Right kidney (tissue), 9 donors: ENCODE measurements around the gene TRIM51.
"Not testable (repeated sequence)": the region's sequence is repeated elsewhere in the genome, so short reads cannot be mapped to it uniquely, and the experiment has no call there.

ENCODE experiments used
- DNase-seq: peaks from one replicate; pipeline ENCODE4 v3.0.0-alpha.2; 2016
- long read RNA-seq, 8 donors: transcript quantifications; one replicate each; lab custom pipeline, GENCODE V29; 2026

The TRIM51 gene, protein sequence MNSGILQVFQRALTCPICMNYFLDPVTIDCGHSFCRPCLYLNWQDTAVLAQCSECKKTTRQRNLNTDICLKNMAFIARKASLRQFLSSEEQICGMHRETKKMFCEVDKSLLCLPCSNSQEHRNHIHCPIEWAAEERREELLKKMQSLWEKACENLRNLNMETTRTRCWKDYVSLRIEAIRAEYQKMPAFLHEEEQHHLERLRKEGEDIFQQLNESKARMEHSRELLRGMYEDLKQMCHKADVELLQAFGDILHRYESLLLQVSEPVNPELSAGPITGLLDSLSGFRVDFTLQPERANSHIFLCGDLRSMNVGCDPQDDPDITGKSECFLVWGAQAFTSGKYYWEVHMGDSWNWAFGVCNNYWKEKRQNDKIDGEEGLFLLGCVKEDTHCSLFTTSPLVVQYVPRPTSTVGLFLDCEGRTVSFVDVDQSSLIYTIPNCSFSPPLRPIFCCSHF
- long read RNA-seq, donor 1, result 0 reads
- long read RNA-seq, donor 2, result 0 reads
- long read RNA-seq, donor 3, result 0 reads
- long read RNA-seq, donor 4, result 0 reads
- long read RNA-seq, donor 5, result 0 reads
- long read RNA-seq, donor 6, result 0 reads
- long read RNA-seq, donor 7, result 0 reads
- long read RNA-seq, donor 8, result 0 reads

- DNase-seq, result not testable (repeated sequence)
These were observed at the start of gene TRIM51 for GRCh38 chr11:55882997-55883396. Gene TRIM51, plus strand, starts transcription at chr11:55883297. Its CDS starts 2,132 bp downstream, at chr11:55885429.

DNA sequence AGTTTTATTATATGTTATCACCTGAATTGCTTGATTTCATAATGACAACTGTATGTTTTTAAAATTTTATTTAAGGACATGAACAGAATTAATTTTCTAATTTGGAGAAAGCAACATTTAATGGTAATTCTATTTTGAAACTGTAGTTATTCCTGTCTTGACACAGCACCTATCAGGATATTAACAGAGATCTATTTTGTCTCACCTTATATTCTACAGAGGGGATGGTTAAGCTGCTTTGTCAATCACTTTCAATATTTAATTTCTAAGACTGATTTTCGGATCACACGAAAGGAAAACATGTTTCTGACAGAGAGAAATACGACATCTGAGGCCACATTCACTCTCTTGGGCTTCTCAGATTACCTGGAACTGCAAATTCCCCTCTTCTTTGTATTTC, 44.6 kb upstream of the TRIM51 start, which contains the start of gene OR5D16:
Gene OR5D16, plus strand, starts transcription at position 301 of the 400 bp plus-strand sequence. Its CDS starts 0 bp downstream, at position 301.
- DNase-seq, result no peak

DNA sequence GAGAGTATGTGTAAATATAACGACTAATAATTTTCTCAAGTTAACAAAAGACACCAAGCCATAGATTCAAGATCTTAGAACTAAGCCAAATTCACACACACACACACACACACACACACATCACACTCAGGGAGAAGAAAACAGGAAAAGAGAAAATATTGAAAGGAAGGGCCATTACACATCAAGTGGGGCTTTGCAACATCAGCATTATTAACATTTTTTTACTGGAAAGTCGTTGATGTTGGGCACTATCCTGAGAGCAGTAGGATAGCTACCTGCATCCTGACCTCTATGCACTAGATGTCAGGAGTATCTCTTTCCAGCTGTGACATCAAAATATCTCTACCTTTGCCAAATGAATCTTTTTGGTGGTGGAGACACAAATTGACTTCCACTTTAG, 35.6 kb upstream of the TRIM51 start:
- DNase-seq, result no peak

GRCh38 chr11:55849037-55849436, 34.1 kb upstream of the TRIM51 start:
- no peak for DNase-seq

- no peak for DNase-seq
These were observed 31.0 kb upstream of the TRIM51 start for GRCh38 chr11:55852141-55852540.

GRCh38 chr11:55854704-55855103, 28.4 kb upstream of the TRIM51 start:
- no peak for DNase-seq

DNA sequence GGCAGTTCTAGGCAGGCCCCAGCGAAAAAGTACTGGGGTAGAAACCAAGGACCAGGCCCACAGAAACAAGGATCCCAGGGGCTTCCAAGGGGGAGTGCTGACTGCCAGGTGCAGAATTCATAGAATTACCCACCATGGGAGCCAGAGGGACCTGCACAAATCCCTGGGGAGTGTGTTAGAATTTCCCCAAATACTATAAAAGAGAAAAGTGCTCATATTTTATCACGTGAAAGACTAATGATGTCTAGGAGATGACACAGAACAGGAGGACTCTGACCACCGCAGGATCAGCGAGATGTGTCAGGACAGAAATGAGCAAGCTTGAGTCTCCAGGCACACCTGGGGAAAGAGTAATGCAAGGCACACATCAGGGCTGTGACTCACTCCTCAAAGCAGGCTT, 15.7 kb upstream of the TRIM51 start:
- DNase-seq, result not testable (repeated sequence)

DNA sequence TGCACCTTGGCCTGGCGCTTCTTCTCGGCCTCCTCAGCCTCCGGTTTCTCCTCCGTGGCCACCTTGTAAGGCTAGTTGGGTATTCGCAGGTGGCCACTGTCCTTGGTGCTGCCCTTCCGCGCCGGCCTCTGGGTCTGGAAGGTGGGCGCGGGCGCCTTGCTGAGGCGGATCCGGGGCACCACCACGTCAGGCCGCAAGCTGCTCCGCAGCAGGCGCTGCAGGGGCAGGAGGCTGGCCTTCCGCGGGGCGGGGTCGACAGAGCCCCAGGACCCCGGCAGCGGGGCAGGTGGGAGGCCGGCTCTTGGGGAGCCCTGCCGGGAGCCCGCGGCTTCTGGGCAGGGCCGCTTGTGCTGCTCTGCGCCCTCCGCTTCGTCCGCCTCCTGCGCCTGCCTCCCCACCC, 10.4 kb upstream of the TRIM51 start:
- DNase-seq, result not testable (repeated sequence)

DNA sequence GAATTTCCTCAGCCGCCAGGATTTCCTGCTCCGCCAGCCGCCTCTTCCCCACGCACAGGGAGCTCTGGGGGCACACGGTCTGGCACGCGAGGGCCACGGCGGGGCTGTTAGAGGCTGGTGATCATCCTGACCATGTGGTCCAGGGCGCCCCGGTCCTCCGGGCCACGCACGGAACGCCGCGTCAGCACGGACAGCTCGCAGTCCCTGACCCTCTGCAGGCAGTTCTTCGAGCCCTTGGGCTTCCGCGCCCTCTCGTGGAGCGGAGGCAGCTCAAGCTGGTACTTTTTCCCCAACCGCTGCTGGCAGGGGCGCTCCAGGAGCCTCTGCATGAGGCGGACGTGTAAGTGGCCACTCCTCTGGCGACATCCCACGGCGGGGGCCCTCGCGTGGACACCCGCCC, 10.0 kb upstream of the TRIM51 start:
- not testable (repeated sequence) for DNase-seq

DNA sequence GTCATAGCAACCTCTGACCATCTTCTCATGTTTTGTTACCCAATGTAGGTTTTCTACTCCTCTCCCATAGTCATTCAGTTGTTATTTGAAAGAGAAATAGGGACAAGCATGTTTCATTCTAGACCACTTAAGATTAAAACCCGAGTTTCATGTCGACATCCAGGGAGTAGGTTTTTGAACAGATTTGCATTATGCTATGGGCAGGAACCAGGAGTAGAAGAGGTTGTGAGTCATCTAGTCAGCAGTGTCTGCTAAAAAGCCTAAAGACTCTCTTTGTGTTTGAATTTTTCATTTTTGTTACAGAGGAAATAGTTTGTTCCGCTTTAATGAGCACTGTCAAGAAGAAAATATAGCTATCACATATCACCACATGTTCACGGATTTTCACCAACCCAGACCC, 1.9 kb downstream of the TRIM51 start:
- not testable (repeated sequence) for DNase-seq

- not testable (repeated sequence) for DNase-seq
These were observed 2.4 kb downstream of the TRIM51 start for GRCh38 chr11:55885481-55885880.

GRCh38 chr11:55895216-55895615, 12.1 kb downstream of the TRIM51 start:
- DNase-seq, result no peak

- no peak for DNase-seq
These were observed 19.2 kb downstream of the TRIM51 start for GRCh38 chr11:55902308-55902707.

DNA sequence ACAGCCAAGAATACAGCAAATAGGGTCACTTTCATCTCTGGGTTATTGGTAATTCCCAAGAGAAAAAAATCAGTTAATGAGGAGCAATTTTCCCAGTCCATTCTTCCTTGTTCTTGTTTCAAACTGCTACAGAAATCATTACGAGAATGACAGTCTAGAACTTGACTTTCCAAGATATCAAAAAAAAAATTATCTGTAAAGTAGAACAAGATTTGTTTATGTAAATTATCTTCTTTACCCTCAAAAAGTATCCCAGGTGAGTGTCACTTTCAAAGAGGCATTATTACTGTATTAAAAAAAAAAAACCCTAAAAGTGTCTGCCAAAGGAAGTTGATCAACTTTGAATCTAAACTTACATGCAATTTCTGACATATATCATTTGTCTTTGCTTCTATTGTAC, 31.4 kb downstream of the TRIM51 start, which contains the start of gene OR5W2:
Gene OR5W2, minus strand, starts transcription at position 101 of the 400 bp plus-strand sequence. Its CDS starts 0 bp downstream, at position 101.
- DNase-seq, result no peak

- no peak for DNase-seq
These were observed 37.4 kb downstream of the TRIM51 start for GRCh38 chr11:55920537-55920936.

DNA sequence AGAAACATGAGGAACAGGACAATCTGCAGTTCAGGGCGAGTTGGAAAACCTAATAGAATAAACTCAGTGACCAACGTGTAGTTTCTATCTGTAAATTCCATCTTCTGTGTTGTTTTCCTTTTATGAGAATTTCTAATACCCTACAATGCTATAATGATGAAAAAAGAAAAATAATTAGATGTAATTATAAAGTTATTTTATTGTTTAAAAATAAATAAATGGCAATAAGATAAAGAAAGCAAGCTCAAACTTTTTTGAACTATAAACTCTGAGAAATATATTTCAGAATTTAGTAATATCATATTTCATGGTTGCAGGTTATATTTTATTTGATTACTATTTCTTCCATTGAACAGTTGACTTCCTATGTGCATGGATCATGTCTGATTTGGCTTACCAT, 53.2 kb downstream of the TRIM51 start, which contains the start of gene OR5I1:
Gene OR5I1, minus strand, starts transcription at position 101 of the 400 bp plus-strand sequence. Its CDS starts 0 bp downstream, at position 101.
- no peak for DNase-seq
